ENCODE measurements around the gene UBE2Q1.
"Not testable (repeated sequence)": the region's sequence is repeated elsewhere in the genome, so short reads cannot be mapped to it uniquely, and the experiment has no call there.

The UBE2Q1 gene

DNA sequence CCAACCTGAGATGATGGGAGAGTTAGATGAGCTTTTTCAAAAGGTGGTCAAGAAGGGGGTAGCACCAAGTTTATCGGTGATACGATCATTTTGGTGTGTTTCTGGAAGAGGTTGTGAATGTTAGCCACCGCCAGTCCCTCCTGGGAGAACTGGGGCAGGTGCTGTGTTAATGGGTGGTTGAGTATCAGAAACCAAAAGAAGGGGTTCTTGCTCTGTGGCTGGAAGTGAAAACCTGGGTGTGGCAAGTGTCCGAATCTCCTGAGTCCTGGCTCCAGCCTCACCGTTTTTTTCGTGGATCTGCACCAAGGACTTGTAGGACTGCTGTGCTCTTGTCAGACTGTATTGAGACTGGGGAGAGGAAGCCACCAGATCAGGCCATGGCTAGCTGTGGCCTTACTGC is 7.8 kb downstream of the UBE2Q1 start:
- DNase-seq (ENCODE audit: low spot score) = no peak

DNA sequence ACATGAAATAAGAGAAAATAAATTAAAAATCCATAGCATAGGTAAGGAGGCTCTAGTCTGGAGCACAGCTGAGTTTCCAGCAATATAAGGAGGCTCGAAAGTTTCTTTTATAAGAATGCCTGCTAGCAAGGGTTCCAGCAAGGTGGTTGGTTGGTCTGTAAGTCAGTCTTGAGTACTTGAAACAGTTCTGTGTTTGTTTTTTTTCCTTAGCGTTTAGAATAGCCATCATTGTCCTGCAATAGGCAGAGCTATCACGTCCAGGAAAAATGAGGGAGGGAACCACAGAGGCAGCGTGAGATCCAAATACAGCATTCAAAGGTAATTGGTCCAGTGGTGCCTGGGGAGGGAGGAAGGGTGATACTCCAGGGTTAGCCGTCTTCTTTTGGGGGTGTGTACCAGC is 8.4 kb downstream of the UBE2Q1 start:
- no peak for DNase-seq (ENCODE audit: low spot score)

DNA sequence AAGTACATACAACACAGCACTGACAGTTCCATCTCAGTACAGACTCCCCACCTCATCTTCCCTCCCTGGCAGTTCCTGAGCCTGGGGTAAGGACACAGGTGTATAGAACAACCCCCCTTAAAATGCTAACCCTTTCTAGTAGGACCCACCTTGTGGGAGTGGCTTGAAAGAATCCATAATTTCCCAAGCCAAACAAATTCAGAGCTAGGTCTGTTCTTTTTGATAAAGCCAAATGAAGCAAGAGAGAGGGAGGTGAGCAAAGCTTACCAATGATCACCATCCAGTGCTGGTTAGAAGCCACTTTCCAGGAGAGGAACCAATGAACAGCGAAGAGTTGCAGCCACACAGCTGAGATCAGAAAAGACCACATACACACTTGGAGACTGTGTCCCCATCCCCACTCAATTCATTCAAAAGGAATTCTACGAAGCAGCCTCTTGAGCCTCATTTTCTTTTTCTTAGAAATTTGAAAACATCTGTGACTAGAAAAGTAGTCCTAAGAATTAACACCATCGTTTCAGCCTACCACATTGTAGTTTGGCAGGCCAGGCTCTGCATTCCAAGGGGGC is 9.2 kb downstream of the UBE2Q1 start:
- DNase-seq (ENCODE audit: low spot score) = no peak

DNA sequence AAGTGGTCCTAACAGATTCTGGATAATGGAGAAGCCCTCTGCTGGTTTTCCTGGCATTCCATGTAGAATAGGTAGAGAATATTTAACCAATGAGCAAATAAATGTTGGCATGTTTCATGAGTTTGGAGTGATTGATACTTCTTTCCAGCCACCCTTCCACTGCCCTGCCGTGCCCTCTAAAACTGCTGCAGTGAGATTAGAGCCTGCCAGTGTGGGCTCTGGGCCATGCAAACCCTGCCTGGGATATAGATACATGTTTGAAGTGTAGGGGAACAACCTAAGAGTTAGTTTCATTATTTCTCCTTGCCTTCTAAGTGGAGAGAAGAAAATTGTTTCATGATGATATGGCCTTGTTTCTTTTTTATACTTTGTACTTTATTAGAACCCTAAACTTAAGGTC is 10.4 kb downstream of the UBE2Q1 start:
- DNase-seq (ENCODE audit: low spot score) = no peak

DNA sequence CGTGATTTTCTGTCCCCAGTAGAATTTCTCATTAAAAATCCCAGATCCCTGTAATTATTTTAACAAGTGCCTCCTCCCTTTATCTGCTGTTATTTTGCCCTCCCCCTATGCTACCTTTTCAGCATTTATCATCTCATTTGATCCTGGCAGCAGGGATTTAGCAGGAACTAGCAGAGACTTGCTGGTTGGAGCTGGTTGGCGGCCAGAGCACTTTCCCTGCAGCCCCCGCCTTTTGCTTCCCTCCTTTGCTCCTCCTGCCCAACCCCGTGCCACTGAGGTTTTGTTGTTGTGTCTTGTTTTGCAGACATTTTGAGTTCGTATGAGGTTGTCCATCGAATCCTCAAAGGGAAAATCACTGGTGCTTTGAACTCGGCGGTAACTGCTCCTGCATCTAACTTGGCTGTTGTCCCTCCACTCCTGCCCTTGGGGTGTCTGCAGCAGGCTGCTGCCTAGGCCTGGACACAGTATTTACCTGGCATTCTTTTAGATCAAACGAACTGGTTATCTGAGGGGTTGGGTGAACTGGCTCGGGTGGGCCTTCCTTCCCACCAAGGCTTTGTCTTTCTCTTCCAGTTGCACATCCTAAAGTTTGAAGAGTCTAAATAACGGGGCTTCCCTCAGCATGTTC is 11.2 kb downstream of the UBE2Q1 start:
- DNase-seq (ENCODE audit: low spot score) = no peak

DNA sequence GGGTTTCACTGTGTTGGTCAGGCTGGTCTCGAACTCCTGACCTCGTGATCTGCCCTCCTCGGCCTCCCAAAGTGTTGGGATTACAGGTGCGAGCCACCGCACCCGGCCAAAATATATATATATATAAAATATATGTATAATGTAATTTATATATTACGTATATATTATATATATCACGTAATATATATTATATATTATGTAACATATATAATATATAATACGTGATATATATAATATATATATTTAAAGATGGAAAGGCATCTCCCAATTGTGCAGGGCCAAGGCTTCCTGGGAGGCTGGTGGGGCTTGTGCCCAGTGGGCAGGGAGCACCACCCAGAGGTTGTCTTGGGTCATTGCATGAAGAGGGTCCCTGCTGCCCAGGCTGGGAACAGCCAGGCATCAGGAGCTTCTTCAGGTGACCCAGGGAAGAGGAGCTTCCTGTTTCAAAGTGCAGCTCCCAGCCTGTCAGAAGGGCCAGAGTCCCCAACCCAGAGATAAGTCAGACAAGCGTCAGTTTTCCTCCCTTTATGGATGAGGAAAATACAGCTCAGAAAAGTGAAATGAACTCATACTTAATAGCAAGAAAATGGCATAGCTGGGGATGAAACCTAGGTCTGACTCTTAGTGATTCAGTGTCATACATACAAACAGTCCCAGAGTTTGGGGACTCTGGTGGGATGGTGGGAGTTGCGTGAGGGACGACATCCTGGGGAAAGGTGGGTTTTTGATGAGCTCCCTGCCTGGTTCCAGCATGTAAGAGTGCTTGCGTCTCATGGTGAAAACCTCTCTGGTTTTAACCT is 12.0 kb downstream of the UBE2Q1 start:
- peak; percentile 77 for DNase-seq (ENCODE audit: low spot score)

DNA sequence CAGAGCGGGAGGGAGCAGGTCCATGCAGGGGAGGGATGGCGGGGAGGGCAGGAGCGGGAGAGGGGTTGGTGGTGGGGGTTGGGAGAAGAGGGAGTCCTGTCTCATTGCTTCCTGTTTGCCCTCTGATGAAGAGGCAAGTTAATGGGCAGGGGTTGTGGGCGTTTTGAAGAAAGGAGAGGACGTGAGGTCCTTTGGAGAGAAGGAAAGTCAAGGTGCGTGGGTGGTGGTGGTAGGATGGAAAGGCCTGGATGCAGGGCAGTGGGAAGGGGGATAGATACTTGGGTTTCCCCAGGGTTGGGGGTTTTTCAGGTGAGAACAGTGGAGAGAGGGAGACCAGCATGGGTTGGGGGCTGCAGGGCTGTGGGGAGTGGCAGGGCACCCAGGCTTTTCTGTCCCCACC is 17.2 kb downstream of the UBE2Q1 start:
- DNase-seq (ENCODE audit: low spot score) = no peak

DNA sequence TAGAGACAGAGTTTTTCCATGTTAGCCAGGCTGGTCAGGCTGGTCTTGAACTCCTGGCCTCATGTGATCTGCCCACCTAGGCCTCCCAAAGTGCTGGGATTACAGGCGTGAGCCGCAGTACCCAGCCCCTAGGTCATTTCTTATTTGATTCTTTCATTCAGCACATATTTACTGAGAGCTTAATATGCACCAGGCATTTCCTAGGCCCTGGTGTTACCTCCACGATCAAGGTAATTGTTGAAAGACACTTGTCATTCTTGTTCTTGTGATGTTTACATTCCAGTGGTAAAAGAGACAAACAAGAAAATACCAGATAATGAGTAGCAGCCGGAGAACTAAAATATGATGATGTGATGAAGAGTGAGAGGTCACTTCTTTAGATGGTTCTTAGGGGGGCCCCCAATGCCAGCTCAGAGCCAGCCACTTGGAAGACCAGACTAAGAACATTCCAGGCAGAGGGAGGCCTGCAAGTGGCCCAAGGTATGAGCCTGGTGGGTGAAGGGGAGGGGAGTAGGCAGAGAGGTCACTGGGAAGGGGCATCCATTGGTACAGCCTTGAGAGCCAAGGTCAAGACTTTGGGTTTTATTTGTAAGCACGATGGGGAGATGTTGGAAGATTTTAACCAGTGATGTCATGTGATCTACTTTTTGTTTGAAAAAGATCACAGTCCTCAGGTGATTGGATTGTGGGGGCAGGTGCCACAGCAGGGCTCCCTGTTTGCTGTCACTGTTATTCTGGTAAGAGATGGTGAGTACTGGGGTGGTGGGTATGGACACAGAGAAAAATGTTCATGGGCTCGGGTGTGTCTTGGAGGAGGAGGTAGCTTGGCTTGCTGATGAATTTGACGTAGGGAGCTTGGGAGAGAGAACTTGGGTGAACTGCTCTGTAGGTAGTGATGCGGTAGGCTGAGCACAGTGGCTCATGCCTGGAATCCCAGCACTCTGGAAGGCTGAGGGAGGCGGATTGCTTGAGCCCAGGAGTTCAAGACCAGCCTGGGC is 18.7 kb downstream of the UBE2Q1 start:
- no peak for DNase-seq (ENCODE audit: low spot score)

DNA sequence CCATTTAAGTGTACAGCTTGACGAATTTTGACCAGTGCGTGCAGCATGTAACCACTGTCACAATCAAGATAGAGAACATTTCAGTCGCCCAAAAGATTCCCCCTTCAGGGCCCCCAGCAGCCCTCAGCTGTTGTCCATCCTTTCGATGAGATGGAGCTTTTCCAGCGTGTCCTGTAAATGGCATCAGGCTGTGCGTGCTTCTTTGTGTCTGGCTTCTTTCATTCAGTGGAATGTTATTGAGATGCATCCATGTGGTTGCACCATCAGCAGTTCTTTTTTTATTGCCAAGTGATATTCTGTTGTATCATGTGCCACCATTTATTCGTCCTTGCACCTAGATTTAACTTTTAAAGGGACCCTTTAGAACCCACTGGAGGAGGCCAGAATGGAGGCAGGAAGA is 21.9 kb downstream of the UBE2Q1 start:
- peak; percentile 29 for DNase-seq (ENCODE audit: low spot score)

DNA sequence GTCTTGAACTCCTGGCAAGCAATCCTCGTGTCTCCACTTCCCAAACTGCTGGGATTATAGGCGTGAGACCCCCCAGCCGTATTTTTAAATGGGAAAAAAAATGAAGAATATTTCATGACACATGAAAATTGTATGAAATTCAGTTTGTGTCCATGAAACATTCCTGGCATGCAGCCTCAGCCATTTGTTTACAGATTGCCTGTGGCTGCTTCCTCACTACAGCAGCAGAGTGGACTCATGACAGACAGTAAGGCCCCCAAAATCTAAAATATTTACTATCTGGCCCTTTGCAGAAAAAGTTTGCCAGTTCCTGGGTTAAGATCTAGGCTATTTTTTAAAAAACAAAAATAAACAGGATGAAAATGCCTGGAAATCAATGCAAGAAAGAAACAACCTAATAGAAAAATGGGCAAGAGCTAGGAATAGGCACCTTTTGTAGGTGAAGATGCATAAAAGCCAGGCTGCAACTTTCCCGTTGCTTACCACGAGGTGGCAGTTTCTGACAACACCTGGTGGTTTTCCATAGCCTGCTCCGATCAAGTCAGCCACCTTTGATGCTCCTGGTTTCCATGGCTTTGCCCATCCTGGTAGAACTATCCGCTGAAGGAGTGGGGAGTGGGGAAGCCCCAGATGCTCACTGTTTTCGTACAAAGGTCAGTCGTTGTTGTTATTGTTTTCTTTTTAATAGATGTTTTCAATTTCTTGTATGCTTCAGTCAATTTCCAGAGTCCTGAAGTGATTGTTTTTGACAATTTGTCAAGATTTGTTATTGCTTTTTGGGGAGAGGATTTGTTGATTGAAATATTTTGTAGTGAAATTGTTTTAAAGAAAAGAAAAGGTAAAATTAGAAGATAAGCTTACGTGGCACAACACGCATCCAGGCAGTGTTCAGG is 24.3 kb downstream of the UBE2Q1 start:
- DNase-seq (ENCODE audit: low spot score) = no peak

DNA sequence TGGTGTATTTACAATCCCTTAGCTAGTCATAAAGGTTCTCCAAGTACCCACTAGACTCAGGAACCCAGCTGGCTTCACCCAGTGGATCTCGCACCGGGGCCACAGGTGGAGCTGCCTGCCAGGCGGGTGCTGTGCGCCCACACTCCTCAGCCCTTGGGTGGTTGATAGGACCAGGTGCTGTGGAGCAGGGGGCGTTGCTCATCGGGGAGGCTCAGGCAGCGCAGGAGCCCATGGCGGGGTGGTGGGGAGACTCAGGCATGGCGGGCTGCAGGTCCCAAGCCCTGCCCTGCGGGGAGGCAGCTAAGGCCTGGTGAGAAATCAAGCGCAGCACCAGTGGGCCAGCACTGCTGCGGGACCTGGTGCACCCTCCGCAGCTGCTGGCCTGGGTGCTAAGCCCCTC is 26.5 kb downstream of the UBE2Q1 start:
- not testable (repeated sequence) for DNase-seq (ENCODE audit: low spot score)

DNA sequence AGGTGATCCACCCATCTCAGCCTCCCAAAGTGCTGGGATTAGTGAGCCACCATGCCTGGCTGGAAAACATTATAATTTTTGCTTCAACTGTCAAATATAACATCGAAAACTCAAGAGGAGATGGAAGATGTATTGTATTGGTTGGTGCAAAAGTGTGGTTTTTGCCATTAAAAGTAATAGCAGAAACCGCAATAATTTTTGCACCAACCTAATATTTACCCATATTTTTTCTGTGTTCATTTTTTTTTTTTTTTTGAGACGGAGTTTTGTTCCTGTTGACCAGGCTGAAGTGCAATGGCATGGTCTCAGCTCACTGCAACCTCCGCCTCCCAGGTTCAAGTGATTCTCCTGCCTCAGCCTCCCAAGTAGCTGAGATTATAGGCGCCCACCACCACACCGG is 29.2 kb downstream of the UBE2Q1 start:
- no peak for DNase-seq (ENCODE audit: low spot score)

DNA sequence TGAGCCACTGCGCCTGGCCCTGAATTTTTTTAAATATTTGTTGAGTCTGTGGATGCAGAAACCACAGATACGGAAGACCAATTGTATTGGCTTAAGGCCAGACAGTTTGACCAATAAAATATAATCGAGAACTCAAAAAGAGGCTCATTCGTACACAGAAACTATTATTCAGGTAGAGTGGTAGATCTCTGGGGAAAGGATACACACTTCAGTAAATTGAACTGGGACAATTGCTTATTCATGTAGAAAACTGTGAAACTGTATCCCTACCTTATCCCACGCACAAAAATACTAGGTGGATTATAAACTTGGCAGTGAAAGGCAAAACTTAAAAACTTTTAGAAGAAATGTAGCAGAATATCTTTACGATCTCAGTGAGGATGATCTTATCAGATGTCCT is 31.3 kb downstream of the UBE2Q1 start:
- no peak for DNase-seq (ENCODE audit: low spot score)

DNA sequence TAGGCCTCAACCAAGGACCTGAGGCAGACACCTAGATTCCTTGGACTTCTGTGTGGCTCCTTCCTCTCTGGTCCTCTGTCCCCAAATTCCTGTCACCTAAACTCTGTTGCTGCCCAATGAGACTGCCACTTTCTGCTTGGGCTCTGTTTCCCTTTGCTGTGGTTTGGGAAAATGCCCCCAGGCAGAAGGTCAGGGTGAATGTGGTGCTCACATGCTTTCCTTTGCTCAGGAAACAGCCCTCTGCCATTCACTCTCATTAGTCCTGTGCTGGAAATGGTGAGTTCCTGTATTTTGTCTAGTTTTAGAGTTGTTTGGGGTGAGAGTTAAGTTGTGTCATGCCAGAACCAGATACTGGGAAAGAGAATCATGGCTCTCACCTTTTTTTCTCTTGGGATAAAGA is 33.6 kb downstream of the UBE2Q1 start:
- DNase-seq (ENCODE audit: low spot score) = no peak

DNA sequence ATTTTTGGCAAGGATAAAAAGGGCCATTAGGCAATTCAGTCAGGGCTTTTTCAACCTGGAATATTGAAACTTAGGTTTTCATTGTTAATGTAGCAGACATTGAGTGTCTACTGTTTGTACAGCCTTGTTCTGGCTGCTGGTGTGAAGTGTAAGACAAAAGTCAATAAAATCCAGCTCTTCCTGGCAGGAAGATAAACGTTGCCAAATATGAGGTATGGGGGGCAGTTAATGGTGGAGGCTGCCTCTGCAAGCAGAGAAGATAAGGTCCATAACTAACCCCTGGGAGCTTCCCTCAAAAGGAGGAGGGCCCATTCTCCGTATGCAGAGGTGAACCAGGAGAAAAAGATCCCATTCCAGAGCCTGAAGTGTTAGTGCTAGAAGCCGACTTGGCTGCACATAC is 36.8 kb downstream of the UBE2Q1 start:
- DNase-seq (ENCODE audit: low spot score) = no peak

DNA sequence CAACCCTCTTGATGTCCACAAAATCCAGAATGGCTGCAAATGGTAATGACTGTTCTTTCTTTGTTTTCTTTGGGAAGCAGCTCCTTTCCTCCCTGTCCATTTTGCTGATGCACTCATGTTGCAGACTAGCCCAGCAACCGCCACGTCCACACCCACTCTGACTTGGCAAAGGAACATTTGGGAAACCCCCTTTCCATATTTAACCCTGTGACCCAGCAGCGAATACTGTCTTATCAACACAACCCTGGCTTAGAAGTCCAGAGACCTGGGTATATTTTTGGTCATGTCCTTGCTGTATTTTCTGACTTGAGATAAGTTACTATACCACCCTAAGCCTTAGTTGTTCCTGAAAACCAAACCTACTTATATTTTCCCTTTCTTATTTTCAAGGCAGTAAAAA is 38.1 kb downstream of the UBE2Q1 start:
- DNase-seq (ENCODE audit: low spot score) = no peak

DNA sequence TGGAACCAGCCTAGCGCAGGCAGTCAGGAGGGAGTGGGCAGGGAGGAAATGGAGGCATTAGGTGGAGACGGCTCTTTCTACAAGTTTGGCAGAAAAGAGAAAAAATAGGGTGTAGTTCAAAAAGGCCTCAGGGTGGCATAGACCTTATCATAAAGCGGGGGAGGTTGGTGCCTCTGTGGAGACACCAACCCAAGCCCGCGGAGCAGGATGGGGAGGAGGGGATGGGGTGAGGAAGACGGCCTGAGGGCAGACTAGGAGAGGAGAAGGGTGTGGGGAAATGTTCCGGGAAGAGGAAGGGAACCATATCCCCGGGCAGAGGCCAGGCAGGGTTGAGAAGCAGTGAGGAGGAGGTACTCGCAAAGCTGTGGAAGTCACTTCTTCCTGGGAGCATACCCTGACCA is 38.9 kb downstream of the UBE2Q1 start:
- no peak for DNase-seq (ENCODE audit: low spot score)

DNA sequence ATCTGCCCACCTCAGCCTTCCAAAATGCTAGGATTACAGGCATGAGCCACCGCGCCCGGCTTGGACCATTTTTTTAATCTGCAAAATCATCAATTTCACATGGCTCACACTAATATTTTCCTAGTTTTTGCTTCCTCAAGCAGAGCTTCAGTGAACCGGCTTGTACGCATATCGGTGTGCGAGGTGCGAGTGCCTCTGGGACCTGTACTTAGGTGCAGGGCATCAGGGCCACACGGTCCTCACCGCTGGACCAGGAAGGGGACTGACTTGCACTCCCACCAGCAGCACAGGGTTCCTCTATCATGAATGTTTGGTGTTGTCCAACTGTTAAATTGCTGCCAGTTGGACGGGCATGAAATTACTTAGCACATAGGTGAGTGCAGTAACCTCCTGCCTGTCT is 40.8 kb downstream of the UBE2Q1 start:
- DNase-seq (ENCODE audit: low spot score) = no peak

DNA sequence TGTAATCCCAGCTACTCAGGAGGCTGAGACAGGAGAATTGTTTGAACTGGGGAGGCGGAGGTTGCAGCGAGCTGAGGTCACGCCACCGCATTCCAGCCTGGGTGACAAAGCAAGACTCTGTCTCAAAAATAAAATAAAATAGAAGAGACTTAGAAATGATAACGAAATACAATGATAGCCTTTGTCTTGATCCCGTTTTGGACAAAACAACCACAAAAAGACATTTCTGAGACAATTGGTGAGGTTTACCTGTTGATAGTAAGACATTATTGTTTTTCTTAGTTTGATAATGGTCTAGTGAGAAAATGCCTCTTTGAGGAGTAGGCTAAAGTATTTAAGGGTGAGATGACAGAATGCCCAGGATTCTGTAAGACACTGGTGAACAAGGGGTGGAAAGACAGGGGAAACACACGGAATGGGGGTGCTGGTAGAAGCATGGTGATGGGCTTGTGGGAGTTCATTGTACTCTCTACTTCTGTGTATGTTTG is 44.4 kb downstream of the UBE2Q1 start:
- no peak for DNase-seq (ENCODE audit: low spot score)

DNA sequence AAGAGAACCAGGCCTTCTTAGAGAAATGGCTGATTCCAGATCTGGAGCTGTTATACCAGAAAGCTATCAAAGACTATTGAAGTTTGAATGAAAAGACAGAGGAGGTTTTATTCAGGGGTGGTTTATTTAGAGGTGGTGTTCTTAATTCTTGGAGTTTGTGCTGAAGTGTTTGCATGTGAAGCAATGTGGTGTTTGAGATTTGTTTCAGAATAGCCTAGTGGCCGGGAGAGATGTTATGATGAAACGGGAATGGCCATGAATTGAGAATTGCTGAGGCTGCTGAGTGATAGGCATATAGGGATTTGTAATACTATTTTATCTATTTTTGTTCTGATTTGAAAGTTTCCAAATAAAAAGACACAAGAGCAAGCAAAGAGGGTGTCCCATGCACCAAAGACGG is 45.7 kb downstream of the UBE2Q1 start:
- no peak for DNase-seq (ENCODE audit: low spot score)

DNA sequence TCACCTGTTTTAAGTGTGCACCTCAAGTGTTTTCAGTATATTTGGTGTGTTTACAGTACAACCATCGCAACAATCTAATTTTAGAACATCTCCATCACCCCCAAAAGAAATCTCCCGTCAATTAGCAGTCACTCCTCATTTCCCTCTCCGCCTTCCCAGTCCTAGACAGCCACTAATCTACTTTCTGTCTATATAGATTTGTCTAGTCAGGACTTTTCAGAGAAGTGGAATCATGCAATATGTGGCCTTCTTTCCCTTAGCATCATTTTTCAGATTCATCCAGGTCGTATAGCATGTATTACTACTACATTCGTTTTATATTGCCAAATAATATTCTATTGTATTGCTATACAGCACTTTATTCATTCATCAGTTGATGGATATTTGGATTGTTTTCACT is 54.6 kb downstream of the UBE2Q1 start:
- no peak for DNase-seq (ENCODE audit: low spot score)

Measured in hepatic stellate cell (primary cell).